Measurements from ENCODE around the gene OPCML. TPM values are rescaled to one million over a fixed set of nuclear protein-coding genes. Genes with fewer than 3 reads are reported as not detected.

OPCML gene
- total RNA-seq, 2 donors from 2014 or later: not detected

DNA sequence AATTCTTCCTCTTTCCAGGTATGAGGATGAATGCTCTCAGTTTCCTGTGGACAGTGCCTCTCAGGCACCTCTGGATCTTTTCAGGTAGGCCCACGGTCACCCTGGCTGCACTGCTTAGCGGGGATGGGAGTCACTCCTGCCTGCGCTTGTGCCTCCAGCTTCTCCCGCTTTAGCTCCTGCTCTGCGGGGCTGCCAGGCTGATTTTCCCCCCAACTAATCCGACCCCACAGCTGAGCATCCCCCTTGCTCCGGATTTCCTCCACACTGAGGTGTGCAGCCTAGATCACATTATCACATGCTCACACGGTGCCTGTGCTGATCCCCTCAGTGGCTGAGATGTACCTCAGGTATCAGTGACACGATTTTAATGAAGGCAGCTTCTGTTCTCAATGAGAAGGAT, 879.1 kb downstream of the OPCML start:
- no peaks in the 10 kb centered on the region for H3K27me3 ChIP-seq (replicated peaks; ENCODE audit: insufficient read depth)
- H3K4me1 ChIP-seq (ENCODE audit: control insufficient read depth in 1 of 2, low read depth in 2 of 2): no peaks in the 10 kb centered on the region
- no peak for DNase-seq (ENCODE audit: low spot score)
- H3K9me3 ChIP-seq: no peaks in the 10 kb centered on the region
- H3K36me3 ChIP-seq: no peaks in the 10 kb centered on the region
- no peak overlapping the region for H3K27ac ChIP-seq
- ATAC-seq (ENCODE audit: insufficient number of reproducible peaks, low FRiP score, low read depth): no peak
- TF ChIP-seq, protein P1, sequence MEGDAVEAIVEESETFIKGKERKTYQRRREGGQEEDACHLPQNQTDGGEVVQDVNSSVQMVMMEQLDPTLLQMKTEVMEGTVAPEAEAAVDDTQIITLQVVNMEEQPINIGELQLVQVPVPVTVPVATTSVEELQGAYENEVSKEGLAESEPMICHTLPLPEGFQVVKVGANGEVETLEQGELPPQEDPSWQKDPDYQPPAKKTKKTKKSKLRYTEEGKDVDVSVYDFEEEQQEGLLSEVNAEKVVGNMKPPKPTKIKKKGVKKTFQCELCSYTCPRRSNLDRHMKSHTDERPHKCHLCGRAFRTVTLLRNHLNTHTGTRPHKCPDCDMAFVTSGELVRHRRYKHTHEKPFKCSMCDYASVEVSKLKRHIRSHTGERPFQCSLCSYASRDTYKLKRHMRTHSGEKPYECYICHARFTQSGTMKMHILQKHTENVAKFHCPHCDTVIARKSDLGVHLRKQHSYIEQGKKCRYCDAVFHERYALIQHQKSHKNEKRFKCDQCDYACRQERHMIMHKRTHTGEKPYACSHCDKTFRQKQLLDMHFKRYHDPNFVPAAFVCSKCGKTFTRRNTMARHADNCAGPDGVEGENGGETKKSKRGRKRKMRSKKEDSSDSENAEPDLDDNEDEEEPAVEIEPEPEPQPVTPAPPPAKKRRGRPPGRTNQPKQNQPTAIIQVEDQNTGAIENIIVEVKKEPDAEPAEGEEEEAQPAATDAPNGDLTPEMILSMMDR (IDR thresholded peaks at IDR 0.05): no peak
- H3K4me3 ChIP-seq: no peak overlapping the region

DNA sequence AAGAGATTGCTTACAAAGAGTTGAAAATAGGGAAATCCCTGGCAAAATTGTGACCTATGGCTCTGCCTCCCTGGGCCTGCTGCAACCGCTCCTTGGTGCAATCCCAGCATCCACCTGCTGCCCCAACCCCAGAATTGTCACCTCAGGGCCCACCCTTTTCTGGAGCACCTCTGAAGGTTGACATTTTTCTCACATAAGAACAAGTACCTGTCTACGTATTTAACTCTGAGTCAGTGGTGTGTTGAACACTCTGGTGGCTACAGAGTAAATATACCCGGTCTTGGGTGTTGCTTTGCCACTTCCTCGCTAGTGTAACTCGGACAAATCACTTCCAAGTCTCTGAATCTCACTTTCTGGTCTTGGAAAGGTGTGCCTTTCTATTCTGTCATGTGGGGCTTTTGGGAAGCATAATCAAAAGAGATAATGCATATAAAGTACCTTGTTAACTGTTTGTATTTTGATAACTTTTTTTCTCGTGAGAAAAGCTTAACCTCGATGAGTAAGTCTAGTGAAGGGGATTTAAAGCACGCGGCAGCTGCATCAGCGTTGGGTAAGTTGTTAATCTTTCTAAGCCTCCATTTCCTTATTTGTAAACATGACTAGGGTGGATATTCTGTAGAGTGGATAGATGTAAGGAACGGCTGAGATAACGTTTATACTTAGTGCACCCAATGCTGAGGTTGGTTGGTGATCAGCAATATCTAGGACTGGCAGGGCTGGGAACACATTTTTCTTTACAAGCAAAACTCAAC, 881.2 kb downstream of the OPCML start:
- Histone ChIP-seq H3K4me3 (no peak overlapping the region), H3K4me1 (ENCODE audit: control insufficient read depth in 1 of 2, low read depth in 2 of 2) (no peaks in the 10 kb centered on the region), H3K9me3 (no peaks in the 10 kb centered on the region), H3K27me3 (replicated peaks; ENCODE audit: insufficient read depth) (no peaks in the 10 kb centered on the region), H3K36me3 (no peaks in the 10 kb centered on the region), H3K27ac (no peak overlapping the region)
- ATAC-seq (ENCODE audit: insufficient number of reproducible peaks, low FRiP score, low read depth): no peak
- TF ChIP-seq, protein P1 (IDR thresholded peaks at IDR 0.05): no peak
- no peak for DNase-seq (ENCODE audit: low spot score)

DNA sequence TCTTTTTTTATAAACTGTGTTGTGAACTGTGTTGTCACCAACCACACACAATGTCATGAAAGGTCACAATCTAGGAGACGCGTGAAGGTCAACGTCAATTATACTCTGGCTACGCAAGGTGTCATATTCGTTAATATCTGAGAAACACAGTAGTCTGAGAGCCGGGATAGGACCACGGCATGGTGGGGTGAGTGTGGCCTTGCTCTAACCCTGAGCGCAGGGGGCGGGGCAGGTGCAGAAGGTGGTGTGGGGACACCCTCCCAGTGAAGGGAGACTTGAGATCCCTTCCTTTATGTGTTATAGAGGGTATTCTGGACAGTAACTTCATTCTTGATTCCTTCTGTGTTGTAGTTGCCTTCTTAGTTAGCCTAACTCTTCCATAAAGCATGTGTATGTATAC, 883.0 kb downstream of the OPCML start:
- Histone ChIP-seq H3K4me3 (no peak overlapping the region), H3K27ac (no peak overlapping the region), H3K9me3 (no peaks in the 10 kb centered on the region), H3K36me3 (no peaks in the 10 kb centered on the region), H3K4me1 (ENCODE audit: control insufficient read depth in 1 of 2, low read depth in 2 of 2) (no peaks in the 10 kb centered on the region), H3K27me3 (replicated peaks; ENCODE audit: insufficient read depth) (no peaks in the 10 kb centered on the region)
- TF ChIP-seq, protein P1 (IDR thresholded peaks at IDR 0.05): no peak
- DNase-seq (ENCODE audit: low spot score) (no peak), ATAC-seq (ENCODE audit: insufficient number of reproducible peaks, low FRiP score, low read depth) (no peak)

DNA sequence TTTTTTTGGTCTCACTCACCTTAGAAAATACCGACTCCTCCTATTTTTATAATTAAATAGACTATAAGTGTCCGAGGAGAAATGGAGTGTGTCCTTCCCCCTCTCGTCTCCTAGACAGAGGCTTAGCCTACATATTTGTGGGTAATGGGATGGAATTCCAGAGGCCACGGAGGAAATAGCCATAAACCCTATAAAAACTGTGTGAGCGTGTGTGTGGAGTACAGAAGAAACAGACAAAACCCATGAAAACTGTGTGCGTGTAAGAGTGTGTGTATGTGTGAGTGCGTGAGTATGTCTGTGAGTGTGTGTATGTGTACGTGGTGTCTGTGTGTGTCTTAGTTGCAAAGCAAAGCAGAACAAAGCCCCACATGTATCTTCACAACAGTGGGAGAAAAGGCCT, 883.5 kb downstream of the OPCML start:
- no peak for ATAC-seq (ENCODE audit: insufficient number of reproducible peaks, low FRiP score, low read depth)
- TF ChIP-seq, protein P1 (IDR thresholded peaks at IDR 0.05): no peak
- no peak overlapping the region for H3K27ac ChIP-seq
- no peak for DNase-seq (ENCODE audit: low spot score)
- H3K36me3 ChIP-seq: no peaks in the 10 kb centered on the region
- no peaks in the 10 kb centered on the region for H3K9me3 ChIP-seq
- H3K4me3 ChIP-seq: no peak overlapping the region
- H3K4me1 ChIP-seq (ENCODE audit: control insufficient read depth in 1 of 2, low read depth in 2 of 2): no peaks in the 10 kb centered on the region
- H3K27me3 ChIP-seq (replicated peaks; ENCODE audit: insufficient read depth): no peaks in the 10 kb centered on the region

DNA sequence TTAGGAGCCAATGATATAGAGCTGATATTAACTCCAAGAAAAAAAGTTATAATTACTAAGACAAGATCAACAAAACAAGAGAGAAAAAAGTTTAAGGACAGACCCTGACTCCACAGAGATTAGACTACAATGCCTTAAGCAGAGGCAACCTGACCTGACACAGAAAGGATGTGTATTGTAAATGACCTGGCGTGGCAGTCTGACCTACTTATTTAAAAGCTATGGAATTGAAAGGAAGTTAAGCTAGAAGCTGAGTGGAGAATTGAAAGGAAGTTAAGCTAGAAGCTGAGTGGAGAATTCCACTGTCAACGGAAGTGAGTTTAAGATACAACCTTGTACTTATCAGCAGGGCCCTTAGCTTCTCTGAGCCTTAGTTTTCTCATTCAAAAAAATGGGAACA, 885.4 kb downstream of the OPCML start:
- TF ChIP-seq, protein P1 (IDR thresholded peaks at IDR 0.05): no peak
- Histone ChIP-seq H3K27me3 (replicated peaks; ENCODE audit: insufficient read depth) (no peaks in the 10 kb centered on the region), H3K4me1 (ENCODE audit: control insufficient read depth in 1 of 2, low read depth in 2 of 2) (no peaks in the 10 kb centered on the region), H3K36me3 (no peaks in the 10 kb centered on the region), H3K27ac (no peak overlapping the region), H3K4me3 (no peak overlapping the region), H3K9me3 (no peaks in the 10 kb centered on the region)
- ATAC-seq (ENCODE audit: insufficient number of reproducible peaks, low FRiP score, low read depth): no peak
- no peak for DNase-seq (ENCODE audit: low spot score)

All from thoracic aorta (tissue), 2 donors.